Measurements from ENCODE around the gene RHBDL1.

Gene RHBDL1

DNA sequence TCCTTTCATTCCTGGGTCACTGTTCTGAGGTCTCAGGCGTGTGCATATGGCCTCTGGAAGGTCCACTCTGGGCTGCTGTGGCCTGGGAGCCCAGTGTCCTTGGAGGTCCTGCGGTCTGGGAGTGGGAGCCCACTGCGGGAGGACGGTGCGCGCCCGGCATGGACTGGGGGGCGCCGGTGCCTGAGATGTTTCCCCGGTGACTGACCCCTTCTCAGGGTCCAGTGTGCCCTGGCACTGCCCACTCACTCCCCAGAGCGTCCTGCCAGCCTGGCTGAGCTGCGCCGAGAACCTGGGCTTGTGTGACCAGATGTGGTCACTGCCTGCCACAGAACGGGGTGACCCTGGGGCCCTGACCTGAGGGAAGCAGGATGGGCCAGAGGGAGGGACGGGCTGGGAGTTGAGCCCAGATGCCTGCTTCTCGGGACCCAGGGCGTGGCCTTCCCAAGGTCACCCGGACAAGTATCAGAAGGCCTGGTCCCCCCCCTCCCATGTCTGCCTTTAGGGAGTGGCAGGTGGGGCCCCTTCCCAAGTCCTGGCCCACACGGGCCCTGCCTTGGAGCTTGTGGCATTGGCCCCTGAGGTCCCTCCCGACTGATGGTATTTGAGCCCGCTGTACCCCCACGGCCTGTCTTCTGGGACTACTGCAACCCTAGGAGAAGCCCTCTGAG, 1.1 kb upstream of the RHBDL1 start:
- no peak for DNase-seq (ENCODE audit: low read depth)

DNA sequence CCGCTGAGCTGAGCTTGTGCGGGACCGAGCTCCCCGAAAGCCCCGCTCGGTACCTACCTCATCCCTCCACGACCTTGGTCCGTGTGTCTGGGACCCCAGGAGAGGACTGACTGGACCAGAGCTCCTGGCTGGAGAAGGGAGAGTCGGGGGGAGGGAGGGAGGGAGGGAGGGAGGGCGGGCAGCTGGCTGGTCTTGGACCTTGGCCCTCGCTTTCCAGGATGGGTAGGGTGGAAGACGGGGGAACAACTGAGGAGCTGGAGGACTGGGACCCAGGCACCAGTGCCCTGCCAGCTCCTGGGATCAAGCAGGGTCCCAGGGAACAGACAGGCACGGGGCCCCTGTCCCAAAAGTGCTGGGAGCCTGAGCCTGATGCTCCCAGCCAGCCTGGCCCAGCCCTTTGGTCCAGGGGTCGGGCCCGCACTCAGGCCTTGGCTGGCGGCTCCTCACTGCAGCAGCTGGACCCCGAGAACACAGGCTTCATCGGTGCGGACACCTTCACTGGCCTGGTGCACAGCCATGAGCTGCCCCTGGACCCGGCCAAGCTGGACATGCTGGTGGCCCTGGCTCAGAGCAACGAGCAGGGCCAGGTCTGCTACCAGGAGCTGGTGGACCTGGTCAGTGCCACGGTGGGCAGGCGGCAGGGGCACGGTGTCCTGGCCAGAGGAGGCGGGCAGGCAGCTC, 553 bp downstream of the RHBDL1 start:
- DNase-seq (ENCODE audit: low read depth), result no peak

GRCh38 chr16:676565-676902, 1.1 kb downstream of the RHBDL1 start:
- no peak for DNase-seq (ENCODE audit: low read depth)

GRCh38 chr16:676913-677312, 1.4 kb downstream of the RHBDL1 start:
- DNase-seq (ENCODE audit: low read depth), result no peak

GRCh38 chr16:677316-678190, 2.1 kb downstream of the RHBDL1 start:
- no peak for DNase-seq (ENCODE audit: low read depth)

- DNase-seq (ENCODE audit: low read depth), result no peak
These were observed 2.9 kb downstream of the RHBDL1 start for GRCh38 chr16:678209-678857.

- DNase-seq (ENCODE audit: low read depth), result peak; percentile 64
These were observed 3.7 kb downstream of the RHBDL1 start for GRCh38 chr16:678858-679813.

DNA sequence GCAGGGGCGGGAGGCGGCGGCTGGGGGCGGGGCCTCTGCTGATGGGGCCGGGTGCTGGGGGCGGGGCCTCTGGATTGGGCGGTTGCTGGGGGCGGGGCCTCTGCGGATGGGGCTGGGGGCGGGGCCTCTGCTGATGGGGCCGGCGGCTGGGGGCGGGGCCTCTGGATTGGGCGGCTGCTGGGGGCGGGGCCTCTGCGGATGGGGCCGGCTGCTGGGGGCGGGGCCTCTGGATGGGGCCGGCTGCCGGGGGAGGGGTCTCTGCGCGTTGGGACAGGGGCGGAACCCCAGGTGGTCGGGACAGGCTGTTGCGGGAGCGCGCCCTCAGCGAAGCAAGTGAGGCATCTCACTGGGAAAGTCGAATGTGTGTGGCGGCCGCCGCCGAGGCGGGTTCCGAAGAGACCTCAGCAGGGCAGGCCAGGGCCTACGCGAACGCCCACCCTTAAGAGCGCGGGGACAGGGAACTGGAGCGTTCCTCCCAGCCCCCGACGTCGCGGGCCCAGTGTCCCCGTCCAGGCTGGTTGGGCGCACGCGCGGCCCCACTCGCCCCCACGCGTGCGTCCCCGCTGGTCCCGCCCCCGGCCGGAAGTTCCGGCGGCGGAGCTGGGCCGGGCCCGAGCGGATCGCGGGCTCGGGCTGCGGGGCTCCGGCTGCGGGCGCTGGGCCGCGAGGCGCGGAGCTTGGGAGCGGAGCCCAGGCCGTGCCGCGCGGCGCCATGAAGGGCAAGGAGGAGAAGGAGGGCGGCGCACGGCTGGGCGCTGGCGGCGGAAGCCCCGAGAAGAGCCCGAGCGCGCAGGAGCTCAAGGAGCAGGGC, 4.5 kb downstream of the RHBDL1 start, which contains the start of gene STUB1:
TSS of gene STUB1 (plus strand) at position 597 of the 811 bp plus-strand sequence. CDS start at position 713, 116 bp downstream.
- peak; percentile 88 for DNase-seq (ENCODE audit: low read depth)

DNA sequence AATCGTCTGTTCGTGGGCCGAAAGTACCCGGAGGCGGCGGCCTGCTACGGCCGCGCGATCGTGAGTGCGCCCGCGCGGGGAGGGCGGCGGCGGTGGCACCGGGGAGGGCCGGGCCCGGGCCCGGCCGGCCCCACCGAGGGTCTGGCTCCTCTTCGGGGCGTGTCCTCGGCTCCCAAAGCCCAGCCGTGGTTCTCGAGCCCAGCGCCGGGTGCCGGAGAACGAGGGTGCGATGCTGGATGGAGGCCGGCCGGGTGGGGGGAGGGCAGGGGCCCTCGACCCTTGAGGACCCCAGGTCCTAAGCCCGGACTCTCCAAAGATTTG, 5.1 kb downstream of the RHBDL1 start:
- DNase-seq (ENCODE audit: low read depth), result no peak

- peak; percentile 44 for DNase-seq (ENCODE audit: low read depth)
These were observed 5.7 kb downstream of the RHBDL1 start for GRCh38 chr16:680967-681745.

DNA sequence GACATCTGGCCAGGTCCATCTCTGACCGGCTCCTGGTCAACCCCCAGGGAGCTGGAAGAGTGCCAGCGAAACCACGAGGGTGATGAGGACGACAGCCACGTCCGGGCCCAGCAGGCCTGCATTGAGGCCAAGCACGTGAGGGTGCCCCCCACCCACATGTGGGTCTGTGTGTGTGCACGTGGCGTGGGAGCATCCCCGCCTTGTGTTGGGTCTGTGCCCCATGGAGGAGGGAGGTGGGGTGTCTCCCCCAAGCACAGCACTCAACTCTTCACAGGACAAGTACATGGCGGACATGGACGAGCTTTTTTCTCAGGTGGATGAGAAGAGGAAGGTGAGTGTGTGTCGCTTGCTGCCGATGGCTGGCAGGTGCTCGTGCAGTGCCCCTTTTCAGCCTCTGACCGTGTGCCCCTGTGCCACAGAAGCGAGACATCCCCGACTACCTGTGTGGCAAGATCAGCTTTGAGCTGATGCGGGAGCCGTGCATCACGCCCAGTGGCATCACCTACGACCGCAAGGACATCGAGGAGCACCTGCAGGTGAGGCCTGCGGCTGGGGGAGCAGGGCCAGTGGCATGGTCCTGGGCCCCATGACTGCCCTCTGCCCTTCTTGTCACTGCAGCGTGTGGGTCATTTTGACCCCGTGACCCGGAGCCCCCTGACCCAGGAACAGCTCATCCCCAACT, 6.4 kb downstream of the RHBDL1 start:
- DNase-seq (ENCODE audit: low read depth), result peak; percentile 22

- DNase-seq (ENCODE audit: low read depth), result no peak
These were observed 7.3 kb downstream of the RHBDL1 start for GRCh38 chr16:682493-683395.

DNA sequence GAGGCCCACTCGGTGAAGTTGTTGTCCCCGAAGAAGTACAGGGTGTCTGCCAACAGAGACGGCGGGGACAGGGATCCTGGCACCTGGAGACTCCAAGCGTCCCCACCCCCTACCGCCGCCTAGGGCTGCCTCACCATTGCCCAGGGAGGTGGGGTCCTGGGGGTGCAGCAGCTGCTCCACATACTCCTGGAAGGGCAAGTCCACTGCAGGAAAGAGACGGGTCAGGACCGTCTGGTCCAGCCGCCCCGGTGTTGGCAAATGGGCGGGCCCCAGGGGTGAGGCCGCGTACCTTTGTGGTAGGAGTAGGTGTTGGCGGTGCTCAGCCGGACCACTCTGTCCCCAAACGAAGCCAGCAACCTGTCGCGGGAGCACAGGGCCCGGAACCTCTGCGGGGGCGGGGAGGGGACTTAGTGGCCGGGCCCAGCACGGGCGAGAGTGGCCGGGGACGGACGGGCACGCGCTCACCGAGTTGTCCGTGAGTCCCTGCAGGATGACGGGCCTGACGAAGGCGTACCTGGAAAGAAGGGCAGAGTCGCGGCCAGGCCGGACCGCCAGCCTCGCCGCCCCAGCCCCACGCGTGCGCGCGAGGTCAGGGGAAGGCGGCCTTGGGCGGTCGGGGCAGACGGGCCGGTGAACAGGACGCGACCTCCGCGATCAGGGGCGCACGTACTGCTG, 8.1 kb downstream of the RHBDL1 start:
- DNase-seq (ENCODE audit: low read depth), result no peak

DNA sequence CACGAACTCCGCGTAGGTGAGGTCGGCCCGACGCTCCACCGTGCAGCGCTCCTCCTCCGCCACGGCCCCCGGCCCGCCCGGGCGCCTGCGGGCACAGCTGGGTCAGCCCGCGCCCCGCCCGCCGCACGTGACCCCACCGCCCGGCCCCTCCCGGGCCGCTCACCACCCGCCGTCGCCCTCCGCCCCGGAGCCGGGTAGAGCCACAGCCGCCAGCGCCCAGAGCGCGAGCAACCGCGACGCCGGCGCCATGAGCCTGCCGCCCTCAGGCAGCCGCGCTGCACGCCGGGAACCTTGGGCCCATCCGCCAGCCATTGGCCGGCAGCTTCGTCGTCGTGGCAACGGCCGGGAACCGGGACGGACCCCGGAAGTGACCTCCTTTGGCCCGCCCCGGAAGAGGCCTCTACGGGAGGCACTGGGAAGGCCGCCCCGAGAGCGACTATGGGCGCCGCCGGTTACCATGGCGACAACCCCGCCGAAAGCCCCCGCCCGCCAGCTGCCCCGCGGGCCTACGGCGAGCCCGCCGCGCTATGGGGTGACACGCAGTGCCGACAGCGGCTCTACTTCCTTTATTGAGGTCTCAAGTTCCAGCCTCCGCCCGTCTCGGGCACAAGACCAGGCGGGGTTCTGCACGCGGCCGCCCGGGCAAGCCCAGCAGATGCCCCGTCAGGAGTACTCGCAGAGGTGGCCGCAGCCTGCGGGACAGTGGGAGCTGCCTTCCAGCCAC, 8.8 kb downstream of the RHBDL1 start, which contains the start of gene JMJD8:
TSS of gene JMJD8 (minus strand) at position 264 of the 724 bp plus-strand sequence. CDS start at position 249, 15 bp downstream.
- DNase-seq (ENCODE audit: low read depth), result peak; percentile 96

GRCh38 chr16:684961-685696, 9.7 kb downstream of the RHBDL1 start:
- DNase-seq (ENCODE audit: low read depth), result no peak

GRCh38 chr16:685967-686366, 10.5 kb downstream of the RHBDL1 start:
- DNase-seq (ENCODE audit: low read depth), result peak; percentile 48
